ENCODE measurements around the gene METTL17. TPM values are rescaled to one million over a fixed set of nuclear protein-coding genes. Genes with fewer than 3 reads are reported as not detected.

Gene METTL17
- total and polyA plus RNA-seq, 2 donors (not counting 3 experiments of a cell fraction or from before 2014, with no cell fraction given), result 60.6 to 90.6 TPM

GRCh38 chr14:21036751-21037150, 47.0 kb downstream of the METTL17 start:
- intact Hi-C loops (cut with micrococcal nuclease) (no loop called here), dilution Hi-C loops (cut with MboI; ENCODE audit: extremely low pct_ligation_motif_present, low sequenced_read_pairs) (no loop called here)
- no TSS peak for BruUV-seq (replicated peaks)
- H3K9me1 ChIP-seq (replicated peaks; ENCODE audit: control insufficient read depth, extremely low read depth, insufficient read depth, low read length), result no peaks in the 10 kb centered on the region
- FAIRE-seq (no peak), DNase-seq (ENCODE audit: low read depth, low spot score) (no peak)
- H3K9me3 ChIP-seq (replicated peaks; ENCODE audit: control insufficient read depth, insufficient read depth, low read length), result no peaks in the 10 kb centered on the region
- H3K27ac ChIP-seq (ENCODE audit: insufficient read depth, low read depth, low read length), result no peak overlapping the region
- peaks cover 4% of the 10 kb centered on the region for H3K4me1 ChIP-seq (ENCODE audit: control insufficient read depth, extremely low read depth, insufficient read depth, low read length)
- CTCF ChIA-PET, result interaction anchor here (10.1 kb wide), 1 partner anchor 23 kb away, joined by 86 read pairs; no protein-coding TSS in a partner anchor
- H3K79me2 ChIP-seq (ENCODE audit: control insufficient read depth, insufficient read depth, low read length), result no peaks in the 10 kb centered on the region
- TF ChIP-seq MAX (IDR thresholded peaks at IDR 0.05; ENCODE audit: insufficient read depth, insufficient read length), result no peak
- no peak for TF ChIP-seq POLR2A (IDR thresholded peaks at IDR 0.05; ENCODE audit: low read depth, low read length)
- TF ChIP-seq GATA2 (IDR thresholded peaks at IDR 0.05; ENCODE audit: insufficient read depth, insufficient read length, low read depth, low read length), result no peak
- TF ChIP-seq CTCF (IDR thresholded peaks at IDR 0.05; ENCODE audit: extremely low read depth in 1 of 2, insufficient read depth in 1 of 2, low read depth in 1 of 2, low read length in 2 of 2), result no peak
- TF ChIP-seq MYC (IDR thresholded peaks at IDR 0.05; ENCODE audit: low read depth, low read length), result no peak
- TF ChIP-seq POLR2AphosphoS5 (IDR thresholded peaks at IDR 0.05; ENCODE audit: insufficient read depth, low read depth, low read length), result no peak
- no peak for TF ChIP-seq FOS (IDR thresholded peaks at IDR 0.05; ENCODE audit: borderline replicate concordance, insufficient read depth, low read length)
- TF ChIP-seq JUN (IDR thresholded peaks at IDR 0.05; ENCODE audit: borderline replicate concordance, insufficient read depth, insufficient read length, low read depth), result no peak
- no peak for TF ChIP-seq EZH2 (IDR thresholded peaks at IDR 0.05; ENCODE audit: borderline replicate concordance, low read depth, low read length, severe bottlenecking)
- no peak overlapping the region for H2AFZ ChIP-seq (ENCODE audit: low read depth, low read length)
- POLR2A ChIA-PET, result no interaction called here
- no peaks in the 10 kb centered on the region for H3K36me3 ChIP-seq (ENCODE audit: control insufficient read depth in 2 of 2, extremely low read depth in 1 of 2, insufficient read depth in 2 of 2, low read length in 2 of 2)
- H3K27me3 ChIP-seq (ENCODE audit: control insufficient read depth in 2 of 2, insufficient read depth in 2 of 2, low read length in 2 of 2), result peaks cover 15 to 21% of the 10 kb centered on the region in 2 experiments
- no peak overlapping the region for H3K4me3 ChIP-seq (replicated peaks in 1 of 3; ENCODE audit: insufficient read depth in 1 of 3, low read depth in 1 of 3, low read length in 3 of 3)
- H3K4me2 ChIP-seq (ENCODE audit: insufficient read depth, low read length), result no peak overlapping the region
- H4K20me1 ChIP-seq (replicated peaks; ENCODE audit: control insufficient read depth, extremely low read depth, insufficient read depth, low read length), result no peaks in the 10 kb centered on the region
- H3K9ac ChIP-seq (replicated peaks; ENCODE audit: extremely low read depth, insufficient read depth, low read length), result no peak overlapping the region

Data from endothelial cell of umbilical vein (primary cell).